ENCODE measurements around the gene CSRNP2. TPM values are rescaled to one million over a fixed set of nuclear protein-coding genes. Genes with fewer than 3 reads are reported as not detected.

Gene CSRNP2
- total and polyA plus RNA-seq, 2 of the 8 experiments (the other 6 are each of a cell fraction or from before 2014, with no cell fraction given): 13.7 to 34.0 TPM

GRCh38 chr12:51047655-51048540 is 35.5 kb downstream of the CSRNP2 start, which contains the start of gene LETMD1 (continued):
- TF ChIP-seq TAF7 (optimal IDR thresholded peaks at IDR 0.05; ENCODE audit: borderline replicate concordance, low read depth, low read length) (peak; percentile 58), SIN3A (conservative IDR thresholded peaks at IDR 0.05 in 1 of 2, IDR thresholded peaks at IDR 0.05 in 1 of 2; ENCODE audit: low read depth in 1 of 2, low read length in 2 of 2) (peak; percentile 68 to 94; a peak in 2 of 4 replicates), HDAC6 (IDR thresholded peaks at IDR 0.05; ENCODE audit: low read depth, low read length) (no peak), GTF2F1 (IDR thresholded peaks at IDR 0.05; ENCODE audit: borderline replicate concordance, low read depth, low read length) (0 out of 2 replicates have a peak, but pooled peaks have one; percentile 29), PHF8 (conservative IDR thresholded peaks at IDR 0.05; ENCODE audit: low read depth, low read length) (peak; percentile 66), KDM1A (IDR thresholded peaks at IDR 0.05; ENCODE audit: borderline replicate concordance, low read length) (no peak), SP1 (IDR thresholded peaks at IDR 0.05; ENCODE audit: low read depth, low read length) (no peak), CEBPB (IDR thresholded peaks at IDR 0.05; ENCODE audit: low read depth, low read length) (no peak), E2F6 (IDR thresholded peaks at IDR 0.05) (peak; percentile 83), CREB1 (IDR thresholded peaks at IDR 0.05) (peak; percentile 35; the same call in 1 of the 2 replicates), HDAC2 (IDR thresholded peaks at IDR 0.05; ENCODE audit: borderline replicate concordance in 1 of 2, low read depth in 2 of 2, low read length in 2 of 2) (no peak), CTCF (IDR thresholded peaks at IDR 0.05; ENCODE audit: control extremely low read depth in 1 of 3, insufficient read depth in 1 of 3, low read depth in 1 of 3, low read length in 3 of 3) (peak; percentile 88 to 93 (median 92)), TAF1 (IDR thresholded peaks at IDR 0.05; ENCODE audit: low read depth, low read length) (peak; percentile 76), BACH1 (IDR thresholded peaks at IDR 0.05; ENCODE audit: low read length) (no peak), NANOG (IDR thresholded peaks at IDR 0.05; ENCODE audit: insufficient read depth, low read depth, low read length, poor library complexity, severe bottlenecking) (no peak), JUND (IDR thresholded peaks at IDR 0.05; ENCODE audit: low read length) (no peak), POLR2A (IDR thresholded peaks at IDR 0.05; ENCODE audit: control extremely low read depth in 1 of 2, low read depth in 2 of 2, low read length in 2 of 2) (peak; percentile 38 to 78), POU5F1 (IDR thresholded peaks at IDR 0.05; ENCODE audit: low read depth, low read length) (no peak), YY1 (IDR thresholded peaks at IDR 0.05; ENCODE audit: low read depth, low read length) (peak; percentile 82), BRCA1 (IDR thresholded peaks at IDR 0.05; ENCODE audit: low read depth, low read length) (no peak), ASH2L (IDR thresholded peaks at IDR 0.05; ENCODE audit: low read length) (peak; percentile 91)
